GM21825 (cell line): ENCODE data around the gene SRPX.

ENCODE experiments used
- ATAC-seq: cut with Tn5 transposase; IDR thresholded peaks from one replicate; pipeline ENCODE4 v1.9.1; 2021; ENCODE audit warnings: mild to moderate bottlenecking, moderate library complexity; ENCODE audit not compliant: unreplicated experiment

The SRPX gene

DNA sequence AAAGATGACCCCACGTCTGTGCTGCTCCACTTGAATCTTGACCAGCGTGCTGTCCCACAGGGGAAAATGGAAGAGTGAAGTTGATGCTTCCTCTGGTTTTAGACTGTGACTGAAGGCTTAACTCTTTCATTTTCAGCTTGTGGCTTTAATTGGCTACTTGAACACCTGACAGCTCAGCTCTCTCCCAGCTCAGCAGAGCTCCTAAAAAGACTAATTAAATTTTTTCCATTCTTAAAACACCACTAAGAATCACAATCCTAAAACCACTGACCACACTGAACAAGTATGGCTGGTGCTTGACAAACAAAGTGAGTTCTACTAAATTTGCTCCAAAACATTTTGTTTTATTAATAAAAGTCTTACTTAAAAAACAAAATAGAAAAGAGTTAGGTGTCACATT is 71.7 kb downstream of the SRPX start:
- no peak for ATAC-seq

DNA sequence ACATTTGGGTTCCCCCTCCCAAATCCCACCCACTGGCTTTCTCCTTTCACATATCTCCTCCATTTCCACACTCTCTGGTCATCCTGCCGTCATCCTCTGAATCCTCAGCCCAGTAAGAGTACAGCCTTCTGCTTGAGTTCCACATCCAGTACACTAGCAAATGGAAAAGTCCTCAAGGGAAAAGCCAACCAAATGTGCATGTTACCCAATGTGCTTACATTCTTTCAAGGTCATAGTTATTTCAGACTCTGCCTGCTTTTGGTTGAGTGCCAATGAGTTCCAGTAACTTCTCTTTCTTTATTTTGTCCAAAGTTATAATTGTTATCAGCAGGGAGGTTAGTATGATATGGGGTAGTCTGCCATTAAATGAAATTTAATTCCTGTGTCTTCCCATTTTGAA is 78.1 kb downstream of the SRPX start:
- ATAC-seq: no peak

DNA sequence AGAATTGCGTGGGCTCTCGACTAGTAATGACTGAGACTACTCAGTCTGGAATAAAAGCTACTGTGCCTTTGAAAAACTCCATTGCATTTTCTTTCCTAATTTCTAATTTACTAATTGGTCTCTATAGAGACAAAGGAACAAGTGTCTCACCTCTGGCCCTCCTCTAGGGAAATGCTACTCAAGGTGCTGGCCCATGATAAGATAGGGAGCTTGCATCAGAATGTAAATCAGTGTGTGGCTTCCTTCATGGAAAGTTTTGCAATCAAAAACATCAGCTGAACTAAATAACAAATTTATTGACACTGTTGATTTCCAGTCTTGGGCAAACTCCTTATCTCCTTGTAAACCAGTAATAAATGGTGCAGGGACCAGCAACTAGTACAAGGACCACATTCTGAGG is 81.8 kb downstream of the SRPX start:
- no peak for ATAC-seq

DNA sequence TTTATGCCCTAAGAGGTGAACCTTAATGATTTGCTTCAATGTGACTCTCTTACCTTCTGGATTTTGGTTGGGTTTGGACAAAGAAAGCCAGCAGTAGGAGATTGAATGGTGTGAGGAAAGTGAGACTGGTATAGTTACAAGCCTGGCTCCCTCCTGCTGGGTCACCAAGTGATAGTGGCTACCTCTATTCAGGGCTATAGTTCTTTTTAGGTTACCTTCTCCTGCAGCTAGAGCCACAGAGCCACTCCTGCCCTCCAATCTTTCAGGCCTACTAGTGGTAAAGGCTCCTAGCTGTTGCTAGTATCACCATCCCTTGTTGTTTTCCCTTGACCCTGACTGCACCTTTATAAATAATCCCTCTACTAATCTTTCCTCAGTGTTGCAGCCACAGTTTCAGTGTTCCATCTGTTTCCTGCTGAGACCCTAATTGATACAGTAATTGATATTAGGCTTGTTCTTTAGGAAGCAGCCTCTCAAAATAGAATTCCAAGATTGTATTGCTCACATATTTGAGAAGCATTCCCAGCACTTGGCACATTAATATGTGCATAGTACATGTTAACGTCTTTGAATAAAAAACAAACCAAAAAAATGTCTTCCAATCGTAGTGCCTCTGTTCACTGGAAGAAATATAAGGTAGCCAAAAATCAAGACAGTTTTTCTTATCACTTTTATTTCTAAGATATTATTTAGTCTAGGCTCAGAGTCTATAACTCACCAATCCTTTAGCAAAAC is 82.3 kb downstream of the SRPX start:
- no peak for ATAC-seq

DNA sequence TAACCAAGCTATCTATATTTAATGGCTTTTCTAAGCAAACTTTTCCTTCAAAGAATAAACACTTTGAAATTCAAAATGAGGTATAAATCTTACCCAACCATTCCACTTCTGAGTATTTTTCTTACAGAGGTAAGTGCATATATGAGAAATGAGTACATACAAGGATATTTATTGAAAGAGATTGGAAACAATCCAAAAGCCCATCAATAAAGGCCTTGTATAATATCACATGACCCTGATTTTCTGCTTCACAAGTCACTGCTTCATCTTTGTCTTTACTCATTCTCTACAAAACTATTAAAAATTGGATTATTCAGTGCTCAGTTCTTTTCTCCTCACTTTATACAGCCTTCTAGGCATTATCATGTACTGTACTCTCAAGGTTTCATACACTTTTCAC is 91.3 kb downstream of the SRPX start:
- ATAC-seq: no peak

DNA sequence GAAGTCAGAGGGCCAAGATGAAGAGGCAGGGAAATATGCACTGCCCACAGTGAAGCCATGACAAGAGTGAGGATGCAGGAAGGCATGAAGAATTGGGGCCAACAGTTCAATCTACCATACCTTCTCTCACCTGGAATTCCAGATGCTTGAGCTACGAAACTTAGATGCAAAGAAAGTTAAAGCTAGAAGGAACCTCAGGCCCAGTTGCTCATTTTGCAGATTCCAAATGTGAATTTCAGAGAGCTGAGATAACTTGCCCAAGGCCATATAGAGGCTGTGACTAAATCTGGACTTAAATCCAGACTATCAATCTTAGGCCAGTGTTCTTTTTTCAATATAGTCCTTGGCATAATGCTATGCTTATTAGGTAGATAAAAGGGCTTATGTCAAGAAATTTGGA is 92.7 kb downstream of the SRPX start:
- ATAC-seq: no peak

DNA sequence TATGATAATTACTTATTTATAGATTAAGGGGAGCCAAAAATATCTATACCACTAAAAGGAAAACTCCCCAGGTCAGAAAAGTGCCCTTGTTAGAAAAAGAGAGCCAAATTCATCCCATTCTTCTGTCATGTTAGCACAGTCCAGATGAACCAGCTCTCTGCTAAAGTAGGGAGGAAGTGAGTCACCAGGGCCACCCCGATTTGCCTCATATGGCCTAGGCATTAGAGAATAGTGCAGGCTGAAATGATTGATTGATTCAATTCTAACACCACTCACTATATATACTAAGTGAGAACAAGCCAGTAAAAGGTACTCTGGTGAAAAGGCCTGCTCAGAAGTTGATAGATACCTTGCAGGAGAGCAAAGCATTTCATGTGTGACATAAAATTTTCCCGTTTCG is 94.5 kb downstream of the SRPX start:
- ATAC-seq: no peak

DNA sequence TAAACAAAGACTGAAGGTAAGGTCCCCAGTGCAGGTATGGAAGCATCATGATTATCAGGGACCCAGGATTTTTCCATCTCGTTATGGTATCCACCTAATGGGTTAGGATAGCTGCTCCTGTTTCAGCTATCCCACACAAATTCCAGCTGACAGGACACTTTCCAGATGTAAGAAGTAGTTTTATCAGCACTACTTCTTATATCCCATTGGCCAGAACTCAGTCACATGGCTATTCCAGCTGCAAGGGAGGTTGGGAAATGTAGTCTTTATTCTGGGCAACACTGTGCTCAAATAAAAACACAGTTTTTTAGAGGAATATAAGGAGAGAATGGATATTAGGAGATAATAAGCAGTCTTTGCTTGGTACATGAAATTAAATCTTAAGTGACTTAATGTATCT is 96.7 kb downstream of the SRPX start:
- ATAC-seq: no peak

DNA sequence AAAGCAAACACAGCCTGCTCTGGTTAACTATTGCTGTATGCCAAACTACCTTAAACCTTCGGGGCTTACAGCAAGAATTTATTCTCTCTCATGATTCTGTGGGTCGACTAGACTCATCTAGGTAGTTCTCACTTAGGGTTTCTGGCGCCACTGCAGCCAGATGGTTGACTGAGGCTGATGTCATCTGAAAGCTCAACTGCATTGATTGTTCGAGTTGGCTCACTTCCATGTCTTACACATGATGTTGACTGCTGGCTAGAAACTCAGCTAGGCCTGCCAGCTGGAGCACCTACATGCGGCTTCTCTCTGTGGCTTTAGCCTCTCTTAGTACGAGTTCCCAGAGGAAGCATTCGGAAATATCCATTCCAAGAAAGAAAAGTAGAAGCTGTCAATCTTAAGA is 103.2 kb downstream of the SRPX start:
- ATAC-seq: no peak

DNA sequence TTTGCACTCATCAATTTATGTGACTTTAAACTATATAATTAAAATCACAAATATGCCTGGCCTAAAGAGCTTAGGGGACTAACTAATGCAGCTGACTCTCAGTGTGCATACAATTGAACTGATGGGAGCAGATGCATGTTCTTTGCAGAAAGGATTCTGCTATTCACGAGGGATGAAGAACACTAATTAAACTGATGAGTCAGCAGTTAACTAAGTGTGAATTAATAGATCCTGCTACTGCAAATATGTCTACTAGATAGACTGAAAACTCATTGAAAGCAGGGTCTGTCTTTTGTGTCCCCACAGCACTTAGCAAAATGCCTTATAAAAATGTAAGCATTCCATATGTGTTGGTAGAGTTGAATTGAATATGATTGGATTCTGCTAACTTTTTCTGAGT is 104.0 kb downstream of the SRPX start:
- no peak for ATAC-seq

DNA sequence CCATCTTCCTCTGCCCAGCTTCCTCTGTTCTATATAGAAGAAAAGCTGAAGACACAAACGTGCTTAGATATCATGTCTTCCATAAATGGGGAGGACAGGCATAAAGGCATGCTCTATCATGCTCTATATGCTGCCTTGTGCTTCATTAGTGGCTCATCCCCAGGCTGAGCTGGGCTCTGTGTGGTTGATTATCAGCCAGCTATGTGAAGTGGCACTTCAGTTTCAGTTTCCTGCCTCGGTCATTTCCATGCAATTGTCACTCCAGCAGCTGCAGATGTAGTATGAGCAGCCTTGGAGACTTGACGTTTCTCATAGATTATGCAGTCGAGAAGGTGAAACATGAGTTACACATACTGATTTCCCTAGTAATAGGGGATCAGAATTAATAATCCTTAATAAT is 108.1 kb downstream of the SRPX start:
- ATAC-seq: peak; percentile 84

DNA sequence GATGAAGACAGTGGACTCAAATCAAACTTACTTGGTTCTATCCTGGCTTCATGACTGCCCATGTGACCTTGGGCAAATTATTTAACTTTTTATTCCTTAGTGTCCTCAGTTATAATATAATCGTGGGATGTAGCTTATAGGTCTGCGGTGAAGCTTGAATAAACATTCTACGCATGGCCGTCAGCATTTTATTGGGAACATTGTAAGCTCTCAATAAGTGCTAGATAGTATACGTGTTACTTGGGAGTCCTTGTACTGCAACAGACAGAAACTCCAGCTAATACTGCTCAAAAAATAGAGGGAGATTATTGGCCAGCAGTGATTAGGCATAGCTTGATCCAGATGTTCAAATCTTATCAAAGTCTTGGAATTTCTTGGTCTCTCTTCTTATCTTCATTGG is 109.5 kb downstream of the SRPX start:
- no peak for ATAC-seq

DNA sequence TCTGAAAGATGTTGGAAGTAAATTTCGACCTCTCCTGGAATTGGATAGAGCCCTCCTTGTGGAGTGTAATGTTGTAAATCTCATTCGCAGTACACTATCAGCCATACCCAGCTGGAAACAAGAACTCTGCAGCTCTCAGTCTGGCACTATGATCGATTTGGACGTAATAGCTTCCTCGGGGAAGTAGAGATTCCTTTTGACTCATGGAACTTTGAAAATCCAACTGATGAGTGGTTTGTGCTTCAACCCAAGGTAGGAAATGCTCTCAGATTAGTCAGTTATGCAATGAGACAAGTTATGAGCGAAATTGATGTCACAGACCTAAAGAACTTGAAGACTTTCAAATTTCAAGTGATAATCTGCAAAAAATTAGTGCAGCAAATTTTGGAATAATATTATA is 110.4 kb downstream of the SRPX start:
- ATAC-seq: no peak

DNA sequence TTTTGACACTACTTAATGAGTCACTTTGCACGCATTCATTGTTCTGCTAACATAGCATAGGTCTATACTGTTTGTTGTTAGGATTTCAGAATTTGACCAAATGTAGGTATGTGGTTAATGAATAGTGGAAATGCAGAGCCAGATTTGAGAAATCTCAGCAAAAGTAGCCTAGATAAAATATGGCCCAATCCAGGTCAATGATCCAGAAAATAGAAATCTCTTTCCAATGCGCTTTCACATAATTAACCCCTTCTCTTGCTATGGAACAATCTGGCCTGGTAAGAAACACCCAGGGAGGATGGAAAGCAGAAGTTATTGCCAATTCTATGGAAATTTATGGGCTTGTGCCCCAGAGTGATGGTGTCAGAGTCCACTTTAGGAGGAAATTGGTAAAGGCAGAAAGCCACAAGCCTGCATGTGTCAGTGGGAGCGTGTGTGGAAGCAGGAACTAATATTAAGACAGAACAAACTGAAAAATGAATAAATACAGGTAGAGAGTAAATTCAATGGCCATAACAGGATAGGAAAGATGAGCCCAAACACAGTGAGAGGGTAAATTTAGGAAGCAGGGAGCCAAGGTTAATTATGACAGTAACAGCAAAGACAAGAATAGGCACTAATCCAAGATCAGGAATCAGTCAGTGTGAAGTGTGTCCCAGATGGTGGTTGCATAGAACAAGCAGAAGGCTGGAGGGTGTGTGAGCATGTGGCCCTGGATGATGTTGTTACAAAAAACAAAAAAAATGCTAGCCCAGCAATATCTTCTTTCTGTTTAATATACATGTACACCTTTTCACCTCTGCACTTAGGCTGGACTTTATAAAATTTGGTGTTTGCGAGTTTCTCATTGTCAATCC is 111.4 kb downstream of the SRPX start:
- ATAC-seq: no peak

DNA sequence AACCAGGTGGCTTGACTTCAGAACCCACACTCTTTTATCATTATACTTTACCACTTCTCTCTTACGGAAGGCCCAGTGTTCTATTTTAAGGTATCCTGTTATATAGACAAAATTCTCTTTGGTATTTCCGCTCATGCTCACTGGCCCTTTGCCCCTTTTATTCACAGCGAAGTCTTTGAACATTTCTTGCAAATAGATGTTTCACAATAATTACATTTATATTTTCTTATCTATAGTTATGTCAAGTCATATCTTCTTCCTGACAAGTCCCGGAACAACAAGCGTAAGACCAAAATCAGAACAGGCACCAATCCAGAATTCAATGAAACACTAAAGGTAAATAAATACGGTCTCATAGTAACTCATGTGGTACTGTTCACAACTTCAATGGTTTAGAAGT is 112.3 kb downstream of the SRPX start:
- ATAC-seq: no peak

DNA sequence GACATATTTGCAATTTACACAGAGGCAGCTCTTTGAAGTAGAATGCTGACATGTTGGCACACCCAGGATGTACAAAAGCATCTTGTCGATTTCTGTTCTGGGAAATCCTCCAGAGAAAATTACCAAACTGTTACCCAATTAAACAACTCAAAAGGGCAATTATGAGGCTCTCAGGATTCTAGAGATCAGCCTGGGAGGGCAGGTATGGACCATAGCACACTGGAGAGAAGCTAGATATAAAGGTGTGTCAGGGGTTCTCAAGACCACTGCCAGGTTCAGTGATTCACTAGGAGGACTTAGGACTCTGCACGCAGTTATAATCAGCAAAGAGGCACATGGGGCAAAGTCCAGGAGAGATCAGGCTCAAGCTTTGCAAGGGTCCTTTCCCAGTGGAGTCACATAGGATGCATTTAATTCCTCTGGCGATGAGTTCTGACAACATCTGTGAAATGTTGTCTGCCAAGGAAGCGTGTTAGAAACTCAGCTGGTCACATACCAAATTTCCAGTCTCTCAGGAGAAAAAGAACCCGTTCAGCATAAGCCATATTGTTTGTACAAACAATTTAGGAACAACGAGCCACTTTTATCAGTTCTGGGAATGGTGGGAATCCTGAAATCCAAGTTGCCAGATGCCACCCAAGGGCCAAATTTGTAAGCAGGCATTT is 113.5 kb downstream of the SRPX start:
- ATAC-seq: no peak

DNA sequence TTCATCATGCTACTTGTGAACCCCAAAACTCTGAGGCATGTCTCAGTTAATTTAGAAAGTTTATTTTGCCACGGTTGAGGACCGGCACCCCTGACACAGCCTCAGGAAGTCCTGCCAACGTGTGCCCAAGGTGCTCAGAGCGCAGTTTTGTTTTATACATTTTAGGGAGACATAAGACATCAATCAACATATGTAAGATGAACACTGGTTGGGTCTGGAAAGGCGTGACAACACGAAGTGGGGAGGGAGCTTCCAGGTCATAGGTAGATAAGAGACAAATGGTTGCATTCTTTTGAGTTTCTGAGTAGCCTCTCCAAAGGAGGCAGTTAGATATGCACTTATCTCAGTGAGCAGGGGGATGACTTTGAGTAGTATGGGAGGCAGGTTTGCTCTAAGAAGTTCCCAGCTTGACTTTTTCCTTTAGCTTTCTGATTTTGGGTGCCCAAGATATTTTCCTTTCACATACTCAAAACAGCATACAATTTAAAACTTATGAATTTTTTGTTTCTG is 115.4 kb downstream of the SRPX start:
- no peak for ATAC-seq

DNA sequence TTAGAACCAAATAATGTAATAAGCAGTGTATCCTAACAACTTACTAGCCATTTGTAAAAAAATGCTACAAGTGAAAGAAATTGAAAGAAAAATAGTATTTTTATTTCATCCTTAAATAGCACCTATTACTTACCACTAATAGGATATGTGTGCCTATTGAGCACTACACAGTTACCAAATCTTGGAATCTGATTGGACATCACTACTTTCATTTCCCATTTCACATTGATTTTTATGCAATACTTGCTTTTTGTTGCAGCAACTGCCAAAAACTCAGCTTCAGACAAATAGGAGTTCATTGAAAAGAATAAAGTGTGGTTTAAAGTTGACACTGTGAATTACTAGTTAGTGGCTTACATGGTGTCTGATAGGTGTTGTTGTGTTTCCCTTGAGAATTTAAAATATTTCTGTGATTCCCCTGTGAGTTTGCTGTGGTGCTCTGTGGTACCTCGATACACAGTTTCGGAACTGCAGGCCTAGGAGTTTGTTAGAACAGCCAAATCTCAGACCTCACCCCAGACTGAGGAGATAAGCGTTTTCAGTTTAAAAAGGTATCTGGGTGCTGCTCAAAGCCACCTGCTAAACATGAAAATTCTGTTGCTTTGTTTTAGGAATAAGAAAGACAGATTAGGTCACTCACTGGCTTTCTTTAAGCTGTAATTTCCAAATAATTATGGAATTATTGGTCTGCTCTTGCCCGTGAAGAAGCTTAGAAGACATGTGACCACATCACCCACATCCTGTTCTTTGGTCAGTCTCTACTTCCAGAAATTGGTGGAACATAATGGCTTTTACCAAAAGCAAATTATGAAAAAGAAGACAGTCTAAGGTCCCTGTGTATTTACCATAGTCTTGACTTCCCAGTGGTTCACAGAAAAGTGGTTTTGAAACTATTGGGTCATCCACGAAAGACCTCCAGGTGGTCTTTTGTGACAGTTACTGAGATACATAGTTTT is 116.5 kb downstream of the SRPX start:
- peak; percentile 85 for ATAC-seq

DNA sequence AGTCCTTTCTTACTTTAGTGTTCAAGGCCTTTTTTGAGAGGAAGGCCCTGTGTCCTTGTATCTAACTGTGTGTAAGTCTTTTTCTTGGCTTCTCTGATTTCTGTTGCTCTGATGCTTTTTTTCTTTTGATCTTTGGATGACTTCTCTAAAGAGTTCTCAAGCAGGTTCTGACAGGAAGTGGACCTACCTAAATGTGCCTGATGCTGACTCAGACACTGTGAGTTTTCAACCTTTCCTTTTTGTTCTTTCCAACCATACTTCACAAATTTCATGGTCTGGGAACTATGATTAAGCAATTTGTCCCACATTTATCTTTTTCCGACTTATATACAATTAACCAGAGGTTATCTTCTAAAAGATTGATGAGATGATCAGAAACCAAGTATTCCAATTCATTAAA is 117.8 kb downstream of the SRPX start:
- no peak for ATAC-seq

DNA sequence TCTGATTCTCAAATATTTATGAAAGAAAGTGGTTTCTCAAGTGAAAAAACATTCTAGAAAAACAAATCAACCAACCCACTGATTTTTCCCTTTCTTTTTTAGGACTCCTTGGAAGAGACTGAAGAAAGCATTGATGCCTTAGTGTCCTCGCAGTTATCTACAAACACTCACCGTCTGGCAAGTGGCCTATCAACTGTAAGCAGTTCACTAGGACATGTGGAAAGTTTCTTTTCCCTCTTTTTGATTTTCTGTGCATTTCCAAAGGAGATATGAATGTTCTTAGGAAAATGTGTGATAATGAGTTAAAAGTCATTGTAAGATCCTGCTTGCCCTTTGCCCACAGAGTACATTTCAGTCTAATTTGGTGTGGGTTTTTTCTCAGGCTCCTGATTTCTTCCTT is 118.4 kb downstream of the SRPX start:
- no peak for ATAC-seq

DNA sequence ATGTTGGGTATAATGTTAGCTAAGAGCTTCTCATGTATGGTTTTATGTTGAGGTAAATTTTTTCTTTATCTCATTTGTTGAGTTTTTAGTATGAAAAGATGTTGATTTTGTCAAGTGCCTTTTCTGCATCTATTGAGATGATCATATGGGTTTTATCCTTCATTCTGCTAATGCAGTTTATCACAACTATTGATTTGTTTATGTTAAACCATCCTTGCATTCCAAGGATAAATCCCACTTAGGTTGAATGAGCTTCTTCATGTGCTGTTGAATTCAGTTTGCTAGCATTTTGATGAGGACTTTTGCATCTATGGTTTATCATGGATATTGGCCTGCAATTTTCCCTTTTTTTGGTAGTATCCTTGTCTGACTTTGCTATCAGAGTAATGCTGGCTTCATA is 121.0 kb downstream of the SRPX start:
- no peak for ATAC-seq
